KOPT-K1 (cell line): ENCODE results near the gene RBM28.
"Not testable (repeated sequence)": the region's sequence is repeated elsewhere in the genome, so short reads cannot be mapped to it uniquely, and the experiment has no call there.

ENCODE experiments used
- H3K27ac ChIP-seq: fragments of 200-600 bp; sonication (generic); 2 replicates; pipeline ENCODE4 v1.5.1; 2016; ENCODE audit warnings: antibody characterized with exemption, mild to moderate bottlenecking, low read depth, low read length; ENCODE audit not compliant: poor library complexity, severe bottlenecking
- H3K36me3 ChIP-seq: fragments of 200-600 bp; sonication (generic); 2 replicates; pipeline ENCODE4 v1.5.1; 2017; ENCODE audit warnings: antibody characterized with exemption, mild to moderate bottlenecking, low read length, moderate library complexity; ENCODE audit not compliant: insufficient read depth
- H3K9me3 ChIP-seq: fragments of 200-600 bp; sonication (generic); 2 replicates; pipeline ENCODE4 v1.5.1; 2017; ENCODE audit warnings: antibody characterized with exemption, low read length, mild to moderate bottlenecking; ENCODE audit not compliant: insufficient read depth, poor library complexity, severe bottlenecking

RBM28 gene

DNA sequence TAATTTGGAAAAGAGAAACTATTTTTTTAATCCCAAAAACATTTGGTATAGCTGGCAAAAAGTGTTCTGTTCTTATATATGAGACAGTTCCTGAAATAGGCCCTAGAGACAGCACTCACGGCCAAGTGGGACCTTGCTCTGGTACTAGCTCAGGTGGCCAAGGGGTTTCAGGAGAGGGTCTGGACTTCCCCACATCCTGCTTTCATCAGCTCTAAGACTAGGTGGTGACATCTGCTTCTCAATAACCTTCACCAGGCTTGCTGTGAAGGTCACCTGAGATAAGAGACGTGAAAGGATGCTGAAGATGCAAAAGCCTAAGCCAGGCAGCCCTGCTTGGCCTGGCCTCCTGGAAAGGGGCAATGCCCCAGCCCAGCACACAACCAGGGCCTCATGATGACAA is 40.6 kb downstream of the RBM28 start:
- no peak overlapping the region for H3K27ac ChIP-seq
- H3K36me3 ChIP-seq: peaks cover 77% of the 10 kb centered on the region
- no peaks in the 10 kb centered on the region for H3K9me3 ChIP-seq

DNA sequence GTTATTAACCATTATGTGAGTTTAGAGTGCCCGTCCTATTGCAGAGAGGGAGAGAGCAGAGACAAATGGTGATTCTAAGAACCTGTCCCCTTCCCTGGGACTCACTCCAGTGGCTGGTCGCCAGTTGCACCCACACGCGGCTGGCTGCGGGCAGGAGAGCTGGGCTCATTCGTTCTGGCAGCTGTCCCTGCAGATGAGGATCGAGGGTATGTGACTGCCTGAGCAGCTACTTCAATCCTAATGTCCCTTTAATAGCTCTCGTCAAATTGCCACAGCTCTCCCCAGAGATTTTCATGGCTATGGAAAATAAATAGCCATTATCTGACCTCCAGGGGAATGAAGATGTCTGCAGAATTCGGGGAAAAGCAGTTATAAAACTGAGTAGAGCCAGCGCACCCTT is 41.6 kb downstream of the RBM28 start:
- peaks cover 67% of the 10 kb centered on the region for H3K36me3 ChIP-seq
- H3K9me3 ChIP-seq: no peaks in the 10 kb centered on the region
- H3K27ac ChIP-seq: no peak overlapping the region

- H3K36me3 ChIP-seq: peaks cover 37% of the 10 kb centered on the region
- H3K9me3 ChIP-seq: no peaks in the 10 kb centered on the region
- H3K27ac ChIP-seq: no peak overlapping the region
Observed at GRCh38 chr7:128299109-128299607, 44.5 kb downstream of the RBM28 start.

- not testable (repeated sequence) for H3K27ac ChIP-seq, H3K9me3 ChIP-seq
- peaks cover 27% of the 10 kb centered on the region; the same call in 1 of the 2 replicates for H3K36me3 ChIP-seq
Observed at GRCh38 chr7:128298004-128298403, 45.7 kb downstream of the RBM28 start.

- Histone ChIP-seq H3K36me3 (no peaks in the 10 kb centered on the region), H3K27ac (no peak overlapping the region), H3K9me3 (no peaks in the 10 kb centered on the region)
Observed at GRCh38 chr7:128287556-128287955, 56.2 kb downstream of the RBM28 start.

GRCh38 chr7:128284102-128284501 is 59.6 kb downstream of the RBM28 start:
- H3K9me3 ChIP-seq: peaks cover 24% of the 10 kb centered on the region
- no peak overlapping the region for H3K27ac ChIP-seq
- no peaks in the 10 kb centered on the region for H3K36me3 ChIP-seq

DNA sequence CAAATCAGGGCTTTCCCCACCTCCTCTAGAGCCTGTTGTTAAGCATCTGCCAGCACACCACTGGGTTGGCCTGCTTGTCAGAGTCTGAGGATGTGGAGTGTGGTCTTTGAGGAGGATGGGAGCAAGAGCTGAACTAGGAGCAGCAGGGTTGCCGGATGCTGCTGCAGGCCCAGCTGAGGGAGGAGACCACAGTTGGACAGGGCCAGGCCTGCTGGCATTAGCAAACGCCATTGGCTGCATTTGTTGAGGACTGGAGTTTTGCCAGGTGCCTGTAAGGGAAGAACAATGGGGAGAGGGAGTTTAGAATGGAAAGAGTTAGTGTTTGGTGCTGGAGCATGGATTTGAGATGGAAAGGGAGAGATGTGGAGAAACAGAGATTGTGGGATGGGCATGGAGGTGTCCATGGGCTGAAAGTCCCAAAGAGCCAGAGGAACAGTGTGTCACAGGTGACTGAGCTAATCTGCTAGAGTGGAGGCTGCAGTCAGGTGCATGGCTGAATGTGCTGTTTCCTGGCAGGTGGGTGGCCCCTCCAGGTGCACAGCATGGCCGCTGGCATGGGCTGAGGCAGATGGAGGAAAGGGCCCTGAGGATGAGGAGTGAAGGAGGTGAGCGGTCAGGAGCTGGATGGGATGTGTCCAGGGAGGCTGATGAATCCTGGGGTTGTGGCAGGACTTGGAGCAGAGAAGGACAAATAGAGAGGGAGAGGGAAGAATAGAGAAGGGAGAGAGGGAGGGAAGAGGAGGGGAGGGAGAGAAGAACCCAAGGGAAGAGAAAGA is 61.9 kb downstream of the RBM28 start:
- Histone ChIP-seq H3K9me3 (peaks cover 26% of the 10 kb centered on the region), H3K27ac (no peak overlapping the region), H3K36me3 (no peaks in the 10 kb centered on the region)

DNA sequence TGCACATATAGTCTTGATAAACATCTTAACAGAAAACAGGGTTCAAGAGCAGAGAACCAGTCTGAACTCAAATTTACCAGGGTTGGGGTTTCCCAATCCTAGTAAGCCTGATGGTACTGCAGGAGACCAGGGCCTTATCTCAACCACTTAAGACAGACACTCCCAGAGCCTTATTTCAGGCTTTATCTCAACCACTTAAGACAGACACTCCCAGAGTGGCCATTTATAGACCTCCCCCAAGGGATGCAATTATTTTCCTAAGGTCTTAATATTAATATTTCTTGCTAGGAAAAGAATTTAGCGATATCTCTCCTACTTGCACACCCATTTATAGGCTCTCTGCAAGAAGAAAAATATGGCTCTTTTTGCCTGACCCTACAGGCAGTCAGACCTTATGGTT is 63.3 kb downstream of the RBM28 start:
- not testable (repeated sequence) for H3K27ac ChIP-seq, H3K36me3 ChIP-seq
- peaks cover 26% of the 10 kb centered on the region for H3K9me3 ChIP-seq

GRCh38 chr7:128279124-128279713 is 64.5 kb downstream of the RBM28 start:
- Histone ChIP-seq H3K36me3 (no peaks in the 10 kb centered on the region), H3K9me3 (peaks cover 26% of the 10 kb centered on the region), H3K27ac (no peak overlapping the region)

- Histone ChIP-seq H3K36me3 (no peaks in the 10 kb centered on the region), H3K9me3 (peaks cover 26% of the 10 kb centered on the region), H3K27ac (no peak overlapping the region)
Observed at GRCh38 chr7:128278366-128278765, 65.3 kb downstream of the RBM28 start.

DNA sequence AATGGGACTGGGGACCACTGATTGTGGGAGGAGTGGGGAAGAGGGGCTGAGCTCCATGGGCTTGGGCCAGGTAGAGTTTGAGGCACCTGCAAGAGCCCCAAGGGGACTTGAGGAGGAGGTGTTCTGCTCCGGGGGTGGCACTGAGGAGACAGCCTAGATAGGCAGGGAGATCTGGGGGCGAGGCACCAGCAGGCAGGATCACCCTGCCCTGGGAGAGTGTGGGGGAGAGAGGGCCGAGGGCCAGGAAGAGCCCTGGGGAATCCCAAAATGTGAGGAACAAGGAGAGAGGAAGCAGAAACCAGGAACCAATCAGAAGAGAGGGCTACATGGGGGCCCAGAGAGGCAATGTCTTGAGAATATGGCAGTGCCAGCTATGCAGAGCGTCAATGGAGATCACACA is 68.0 kb downstream of the RBM28 start:
- Histone ChIP-seq H3K27ac (no peak overlapping the region), H3K9me3 (peaks cover 16% of the 10 kb centered on the region), H3K36me3 (no peaks in the 10 kb centered on the region)

GRCh38 chr7:128274884-128275603 is 68.7 kb downstream of the RBM28 start:
- no peak overlapping the region for H3K27ac ChIP-seq
- H3K36me3 ChIP-seq: no peaks in the 10 kb centered on the region
- peaks cover 9% of the 10 kb centered on the region for H3K9me3 ChIP-seq

DNA sequence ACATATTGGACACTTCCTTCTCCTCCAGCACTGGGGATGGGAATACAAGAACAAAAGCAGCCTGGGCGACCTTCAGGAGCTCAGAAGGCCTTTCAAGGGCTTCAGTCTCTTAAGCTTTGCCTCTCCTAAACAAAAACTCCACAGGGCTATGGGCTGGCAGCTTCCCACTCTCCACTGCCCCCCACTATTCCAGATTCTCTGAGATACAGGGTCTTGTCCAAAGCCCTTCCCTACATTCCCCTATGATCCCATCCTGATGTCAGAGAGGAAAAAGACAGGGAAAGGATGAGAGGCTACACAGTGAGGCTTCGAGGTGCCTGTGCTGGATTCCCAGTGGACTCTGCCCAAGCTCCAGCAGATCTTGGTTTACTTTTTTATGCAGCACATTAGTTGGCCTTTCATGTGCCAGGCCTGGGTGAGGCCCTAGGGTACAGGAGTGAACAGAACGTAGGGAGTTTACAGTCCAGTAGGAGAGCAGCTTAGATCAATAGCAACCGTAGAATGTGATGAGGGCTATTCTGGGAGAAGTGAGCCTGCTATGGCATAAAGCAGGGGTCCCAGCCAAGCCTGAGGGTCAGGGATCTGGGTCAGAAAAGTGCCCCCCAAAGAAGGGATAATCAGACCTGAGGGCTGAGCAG is 69.3 kb downstream of the RBM28 start:
- Histone ChIP-seq H3K36me3 (no peaks in the 10 kb centered on the region), H3K27ac (no peak overlapping the region), H3K9me3 (peaks cover 4% of the 10 kb centered on the region)

- no peaks in the 10 kb centered on the region for H3K36me3 ChIP-seq
- no peak overlapping the region for H3K27ac ChIP-seq
- no peaks in the 10 kb centered on the region for H3K9me3 ChIP-seq
Observed at GRCh38 chr7:128271942-128272481, 71.7 kb downstream of the RBM28 start.

DNA sequence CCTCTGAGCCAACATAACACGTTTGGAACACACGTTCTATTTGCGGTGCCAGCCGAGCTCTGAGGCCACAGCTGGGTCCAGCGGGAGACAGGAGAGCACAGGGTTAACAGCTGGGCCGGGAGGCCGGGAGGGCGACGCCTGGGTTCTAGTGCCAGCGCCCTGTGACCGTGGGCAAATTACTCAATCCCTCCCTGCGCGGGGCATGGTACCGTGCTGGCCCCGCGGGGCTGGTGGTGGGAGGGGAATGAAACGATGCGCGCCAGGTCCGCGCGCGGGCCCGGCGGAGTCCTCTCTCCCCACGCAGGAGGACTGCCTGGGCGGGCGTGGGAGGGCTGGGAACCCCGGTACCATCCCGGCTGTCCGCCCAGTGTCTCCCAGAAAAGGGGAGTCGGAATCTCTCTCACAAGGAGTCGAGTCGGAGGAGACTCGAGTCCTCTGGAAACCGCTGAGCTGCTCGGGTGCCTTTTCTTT is 72.2 kb downstream of the RBM28 start:
- Histone ChIP-seq H3K36me3 (no peaks in the 10 kb centered on the region), H3K9me3 (no peaks in the 10 kb centered on the region), H3K27ac (no peak overlapping the region)
